ENCODE data around the gene TFPI2. TPM values are rescaled to one million over a fixed set of nuclear protein-coding genes. Genes with fewer than 3 reads are reported as not detected.
A peak's percentile ranks its signal among the peaks of the same experiment; 100 is the strongest.

The TFPI2 gene
- polyA plus RNA-seq, 3 donors from 2014 or later = not detected

GRCh38 chr7:93894426-93894825, 3.9 kb upstream of the TFPI2 start:
- Mint-ChIP-seq H3K4me1 (peaks cover 9 to 10% of the 10 kb centered on the region in 2 donors), H3K36me3 (peaks cover 0 to 3% (median 0%) of the 10 kb centered on the region in 3 donors), H3K27me3 (ENCODE audit: low read depth in 3 of 3) (peaks cover 7 to 26% (median 19%) of the 10 kb centered on the region in 3 donors), H3K27ac (no peak overlapping the region), H3K9me3 (peaks cover 0 to 3% (median 0%) of the 10 kb centered on the region in 6 donors), H3K4me3 (no peak overlapping the region)
- no peak for DNase-seq

GRCh38 chr7:93890041-93890463, 501 bp downstream of the TFPI2 start:
- DNase-seq = no peak
- peaks cover 0 to 4% (median 0%) of the 10 kb centered on the region in 6 donors for H3K9me3 Mint-ChIP-seq
- peak overlapping the region; percentile 22 to 69 (median 44) for H3K4me3 Mint-ChIP-seq
- peaks cover 0 to 4% (median 3%) of the 10 kb centered on the region in 3 donors for H3K36me3 Mint-ChIP-seq
- H3K27me3 Mint-ChIP-seq (ENCODE audit: low read depth in 3 of 3) = peaks cover 14 to 29% (median 17%) of the 10 kb centered on the region in 3 donors
- H3K4me1 Mint-ChIP-seq = peaks cover 10 to 12% of the 10 kb centered on the region in 2 donors
- no peak overlapping the region for H3K27ac Mint-ChIP-seq

DNA sequence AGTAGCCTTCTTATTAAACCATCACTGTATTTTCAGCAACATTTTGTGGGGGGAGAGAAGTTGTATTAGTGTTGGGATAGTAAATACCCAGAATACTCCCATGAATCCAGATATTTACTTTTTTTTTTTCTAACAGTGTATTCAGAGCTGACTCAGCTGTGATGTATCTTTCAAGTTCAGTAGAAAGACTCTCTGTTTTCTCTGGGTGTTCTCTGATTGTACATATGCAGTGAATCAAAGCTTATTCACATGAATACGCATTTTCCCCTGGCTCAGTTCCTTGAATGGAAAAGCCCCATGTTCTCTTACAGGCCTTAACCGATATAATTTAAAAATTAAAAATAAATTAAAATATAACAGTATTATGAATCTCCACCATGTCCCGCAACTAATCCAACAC, 1.3 kb downstream of the TFPI2 start:
- peaks cover 0 to 4% (median 0%) of the 10 kb centered on the region in 6 donors for H3K9me3 Mint-ChIP-seq
- no peak overlapping the region for H3K27ac Mint-ChIP-seq
- H3K27me3 Mint-ChIP-seq (ENCODE audit: low read depth in 3 of 3) = peaks cover 14 to 26% (median 15%) of the 10 kb centered on the region in 3 donors
- H3K4me1 Mint-ChIP-seq = peaks cover 10 to 12% of the 10 kb centered on the region in 2 donors
- H3K36me3 Mint-ChIP-seq = peaks cover 0 to 4% (median 3%) of the 10 kb centered on the region in 3 donors
- DNase-seq = no peak
- H3K4me3 Mint-ChIP-seq = peak overlapping the region in 1 of 5 donors; percentile 22

- H3K4me1 Mint-ChIP-seq = peaks cover 2 to 3% of the 10 kb centered on the region in 2 donors
- no peak overlapping the region for H3K4me3 Mint-ChIP-seq
- H3K9me3 Mint-ChIP-seq = peaks cover 0 to 6% (median 0%) of the 10 kb centered on the region in 6 donors
- H3K27ac Mint-ChIP-seq = no peak overlapping the region
- peaks cover 4 to 9% (median 8%) of the 10 kb centered on the region in 3 donors for H3K27me3 Mint-ChIP-seq (ENCODE audit: low read depth in 3 of 3)
- H3K36me3 Mint-ChIP-seq = peaks cover 0 to 4% (median 0%) of the 10 kb centered on the region in 3 donors
- DNase-seq = no peak
Measured at GRCh38 chr7:93884541-93884940, 6.0 kb downstream of the TFPI2 start.

GRCh38 chr7:93883917-93884345, 6.6 kb downstream of the TFPI2 start:
- Mint-ChIP-seq H3K9me3 (peaks cover 0 to 6% (median 0%) of the 10 kb centered on the region in 6 donors), H3K4me1 (peaks cover 0 to 2% of the 10 kb centered on the region in 2 donors), H3K36me3 (peaks cover 0 to 4% (median 0%) of the 10 kb centered on the region in 3 donors), H3K27me3 (ENCODE audit: low read depth in 3 of 3) (peaks cover 4 to 9% (median 8%) of the 10 kb centered on the region in 3 donors), H3K4me3 (no peak overlapping the region), H3K27ac (no peak overlapping the region)
- no peak for DNase-seq

- Mint-ChIP-seq H3K36me3 (peaks cover 0 to 4% (median 0%) of the 10 kb centered on the region in 3 donors), H3K27ac (no peak overlapping the region), H3K4me1 (peaks cover 0 to under 1% of the 10 kb centered on the region in 2 donors), H3K9me3 (peaks cover 0 to 6% (median 0%) of the 10 kb centered on the region in 6 donors), H3K4me3 (no peak overlapping the region), H3K27me3 (ENCODE audit: low read depth in 3 of 3) (peaks cover 4 to 8% (median 5%) of the 10 kb centered on the region in 3 donors)
- no peak for DNase-seq
Measured at GRCh38 chr7:93883078-93883916, 7.3 kb downstream of the TFPI2 start.

- Mint-ChIP-seq H3K27ac (no peak overlapping the region), H3K9me3 (peaks cover 0 to 5% (median 0%) of the 10 kb centered on the region in 6 donors), H3K4me1 (no peaks in the 10 kb centered on the region), H3K4me3 (no peak overlapping the region), H3K27me3 (ENCODE audit: low read depth in 3 of 3) (peaks cover 2 to 3% (median 3%) of the 10 kb centered on the region in 3 donors), H3K36me3 (no peaks in the 10 kb centered on the region)
- no peak for DNase-seq
Measured at GRCh38 chr7:93882468-93882867, 8.1 kb downstream of the TFPI2 start.

DNA sequence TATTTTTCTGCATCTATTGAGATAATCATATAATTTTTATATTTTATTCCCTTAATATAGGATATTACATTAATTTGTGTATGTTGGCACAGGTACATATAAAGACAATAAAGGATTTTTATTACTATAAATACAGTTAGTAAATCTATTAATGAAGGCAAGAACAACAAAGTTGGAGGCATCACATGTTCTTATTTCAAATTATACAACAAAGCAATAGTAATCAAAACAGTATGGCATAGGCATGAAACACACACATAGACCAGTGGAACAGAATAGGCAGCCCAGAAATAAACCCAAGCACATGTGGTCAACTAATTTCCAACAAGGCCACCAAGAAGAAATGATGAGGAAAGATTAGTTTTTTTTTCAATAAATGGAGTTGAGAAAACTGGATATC, 11.2 kb downstream of the TFPI2 start:
- Mint-ChIP-seq H3K27me3 (ENCODE audit: low read depth in 3 of 3) (peaks cover 2 to 4% (median 3%) of the 10 kb centered on the region in 3 donors), H3K36me3 (no peaks in the 10 kb centered on the region), H3K27ac (no peak overlapping the region), H3K9me3 (peaks cover 0 to 8% (median 0%) of the 10 kb centered on the region in 6 donors), H3K4me3 (no peak overlapping the region), H3K4me1 (no peaks in the 10 kb centered on the region)
- no peak for DNase-seq

- Mint-ChIP-seq H3K4me3 (no peak overlapping the region), H3K36me3 (no peaks in the 10 kb centered on the region), H3K9me3 (peaks cover 0 to 8% (median 0%) of the 10 kb centered on the region in 6 donors), H3K27me3 (ENCODE audit: low read depth in 3 of 3) (peaks cover 0 to 2% (median 2%) of the 10 kb centered on the region in 3 donors), H3K27ac (no peak overlapping the region), H3K4me1 (no peaks in the 10 kb centered on the region)
- no peak for DNase-seq
Measured at GRCh38 chr7:93877742-93878141, 12.8 kb downstream of the TFPI2 start.

DNA sequence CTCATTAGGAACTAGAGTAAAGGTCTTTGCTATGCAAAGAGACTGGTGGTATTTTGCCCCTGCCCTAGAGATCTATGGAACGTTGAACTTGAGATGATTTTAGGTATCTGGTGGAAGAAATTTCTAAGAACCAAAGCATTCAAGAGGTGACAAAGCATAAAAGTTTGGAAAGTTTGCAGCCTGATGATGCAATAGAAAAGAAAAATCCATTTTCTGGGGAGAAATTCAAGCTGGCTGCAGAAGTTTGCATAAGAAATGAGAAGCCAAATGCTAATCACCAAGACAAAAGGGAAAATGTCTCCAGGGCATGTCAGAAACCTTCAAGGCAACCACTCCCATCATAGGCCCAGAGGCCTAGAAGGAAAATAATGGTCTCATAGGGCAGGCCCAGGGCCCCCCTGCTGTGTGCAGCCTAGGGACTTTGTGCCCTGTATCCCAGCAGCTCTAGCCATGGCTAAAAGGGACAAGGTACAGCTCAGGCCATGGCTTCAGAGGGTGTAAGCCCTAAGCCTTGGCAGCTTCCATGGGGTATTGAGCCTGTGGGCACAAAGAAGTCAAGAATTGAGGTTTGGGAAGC, 16.5 kb downstream of the TFPI2 start:
- H3K36me3 Mint-ChIP-seq = no peaks in the 10 kb centered on the region
- H3K27me3 Mint-ChIP-seq (ENCODE audit: low read depth in 3 of 3) = peaks cover 0 to 2% (median 0%) of the 10 kb centered on the region in 3 donors
- no peak overlapping the region for H3K4me3 Mint-ChIP-seq
- no peaks in the 10 kb centered on the region for H3K4me1 Mint-ChIP-seq
- H3K9me3 Mint-ChIP-seq = peaks cover 0 to 3% (median 0%) of the 10 kb centered on the region in 6 donors
- DNase-seq = no peak
- H3K27ac Mint-ChIP-seq = no peak overlapping the region

DNA sequence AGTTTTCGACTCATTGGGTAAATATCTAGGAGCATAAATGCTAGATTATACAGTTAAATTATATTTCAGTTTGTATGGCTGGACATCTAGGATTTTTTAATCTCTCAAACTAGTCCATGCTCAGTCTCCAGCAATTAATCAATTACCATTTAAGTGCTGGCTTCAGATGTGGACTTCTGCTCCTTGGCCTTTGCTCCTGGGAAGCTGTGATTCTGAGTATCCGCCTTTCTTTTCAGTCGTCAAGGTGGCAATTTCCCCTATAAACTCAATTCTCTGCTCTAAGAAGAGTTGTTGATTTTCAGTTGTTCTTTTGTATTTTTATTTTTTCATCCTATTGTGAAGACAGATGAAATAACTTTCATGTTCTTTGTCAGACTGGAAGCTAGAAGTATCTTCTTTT, 23.7 kb downstream of the TFPI2 start:
- DNase-seq = no peak
- H3K27ac Mint-ChIP-seq = no peak overlapping the region
- peaks cover 0 to 4% (median 0%) of the 10 kb centered on the region in 6 donors for H3K9me3 Mint-ChIP-seq
- no peak overlapping the region for H3K4me3 Mint-ChIP-seq
- no peaks in the 10 kb centered on the region for H3K36me3 Mint-ChIP-seq
- H3K4me1 Mint-ChIP-seq = no peaks in the 10 kb centered on the region
- peaks cover 0 to 3% (median 0%) of the 10 kb centered on the region in 3 donors for H3K27me3 Mint-ChIP-seq (ENCODE audit: low read depth in 3 of 3)

DNA sequence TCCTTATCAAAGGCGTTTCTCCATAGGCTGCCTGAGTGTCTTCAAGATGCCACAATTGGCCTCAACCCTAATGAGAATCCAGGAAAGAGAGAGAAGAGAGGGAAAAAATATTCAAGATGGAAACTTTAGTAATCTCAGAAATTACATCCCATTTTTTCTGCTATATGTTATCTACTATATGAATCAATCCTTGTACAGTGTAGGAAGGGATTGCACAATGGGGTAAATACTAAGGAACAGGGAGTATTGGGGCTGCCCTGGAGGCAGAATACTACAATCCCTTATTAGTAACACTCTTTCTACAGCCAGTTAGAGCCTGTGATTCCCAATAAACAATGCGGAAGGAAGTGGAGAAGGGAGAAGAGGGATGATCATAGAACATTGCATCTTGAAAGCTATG, 27.9 kb downstream of the TFPI2 start:
- Mint-ChIP-seq H3K4me3 (no peak overlapping the region), H3K36me3 (no peaks in the 10 kb centered on the region), H3K27me3 (ENCODE audit: low read depth in 3 of 3) (peaks cover 0 to 3% (median 0%) of the 10 kb centered on the region in 3 donors), H3K4me1 (no peaks in the 10 kb centered on the region), H3K9me3 (peaks cover 0 to 2% (median 0%) of the 10 kb centered on the region in 6 donors), H3K27ac (no peak overlapping the region)
- no peak for DNase-seq

GRCh38 chr7:93861325-93861949, 29.1 kb downstream of the TFPI2 start:
- no peak for DNase-seq
- Mint-ChIP-seq H3K27ac (no peak overlapping the region), H3K9me3 (peaks cover 0 to 2% (median 0%) of the 10 kb centered on the region in 6 donors), H3K4me3 (no peak overlapping the region), H3K27me3 (ENCODE audit: low read depth in 3 of 3) (peaks cover 0 to 3% (median 0%) of the 10 kb centered on the region in 3 donors), H3K4me1 (no peaks in the 10 kb centered on the region), H3K36me3 (no peaks in the 10 kb centered on the region)
